SK-MEL-5 (cell line): ENCODE data around the gene TCF4. TPM values are rescaled to one million over a fixed set of nuclear protein-coding genes. Genes with fewer than 3 reads are reported as not detected.
A peak's percentile ranks its signal among the peaks of the same experiment; 100 is the strongest.

Experiments
- DNase-seq: peaks from one replicate; pipeline ENCODE4 v3.0.0-alpha.2; 2016; ENCODE audit warnings: low read depth, low spot score
- in situ Hi-C: cut with HindIII; loops from 2 replicates; pipeline ENCODE4 v1.10.0; 2016; ENCODE audit warnings: low sequenced_read_pairs, high pct_unique_total_duplicates, low pct_unique_long_range_greater_than_20kb
- total RNA-seq: library from RNA; depleted of rRNA; stranded (reverse); fragments of >200 nt; shearing (Covaris generic); gene quantifications from 2 replicates; pipeline ENCODE4 v1.2.3, GENCODE V29; 2014

TCF4 gene
- total RNA-seq, 1 experiment from 2014 or later, result 0.98 TPM

DNA sequence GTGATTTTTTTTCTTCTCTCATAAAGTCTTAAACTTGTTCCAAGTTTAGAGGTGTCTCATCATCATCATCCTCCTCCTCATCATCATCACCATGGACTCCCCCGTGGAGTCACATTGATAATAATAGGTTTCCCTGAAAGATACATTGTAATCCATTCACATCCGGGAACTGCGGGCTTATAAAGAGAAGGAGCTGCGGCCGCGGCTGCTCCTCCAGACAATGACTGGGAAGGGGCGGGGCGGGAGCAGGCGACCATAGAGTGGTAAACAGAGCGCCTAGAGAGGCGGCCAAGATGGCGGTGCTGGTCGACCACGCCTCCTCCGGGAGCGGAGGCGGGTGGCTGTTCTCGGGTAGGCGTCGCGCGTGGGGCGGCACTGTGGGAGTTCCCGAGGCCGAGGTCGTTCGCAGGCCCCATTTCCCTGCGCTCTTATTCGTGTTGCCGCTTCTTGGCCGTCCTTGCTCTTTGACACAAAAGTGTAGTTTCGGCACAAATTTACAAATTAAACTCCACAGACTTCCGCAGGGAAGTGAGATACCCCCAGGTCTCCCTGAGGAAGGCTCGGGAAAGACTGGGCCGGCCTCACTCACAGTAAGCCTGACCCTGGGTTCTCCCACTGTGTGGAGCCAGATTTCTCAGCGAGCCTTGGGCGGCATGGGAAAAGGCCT is 1.8 kb upstream of the TCF4 start:
- in situ Hi-C loops, result no loop called here

DNA sequence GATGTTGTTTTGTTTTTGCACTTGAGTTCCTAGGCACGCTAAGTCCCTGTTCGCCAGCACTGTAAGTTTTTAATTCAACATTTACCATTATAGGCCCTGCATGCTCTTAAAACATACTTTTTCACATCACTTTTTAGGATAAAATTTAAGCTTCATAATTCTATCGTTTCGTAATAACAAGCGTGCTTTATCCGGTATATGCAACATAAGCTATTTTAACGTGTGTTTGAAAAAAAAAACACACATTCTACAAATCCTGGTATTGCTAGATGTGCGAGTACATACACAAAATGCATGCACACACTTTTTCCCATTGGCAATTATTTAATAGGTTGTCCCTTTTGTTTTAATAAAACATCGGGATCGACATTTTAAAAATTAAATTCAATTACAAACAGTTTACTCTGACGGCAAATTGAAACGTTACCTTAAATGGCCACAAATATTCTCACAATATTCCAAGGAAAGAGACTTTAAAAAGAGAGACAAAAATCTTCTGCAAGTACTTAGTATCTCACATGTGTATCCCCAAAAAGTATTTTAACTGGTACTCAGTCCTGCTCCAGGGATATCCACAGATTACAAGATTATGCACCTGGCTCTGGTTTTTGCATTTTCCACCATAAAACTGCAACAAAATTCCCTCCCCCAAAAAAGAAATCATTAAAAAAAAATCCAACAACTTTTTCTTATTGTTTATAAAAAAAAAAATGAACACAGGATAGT is 1.0 kb upstream of the TCF4 start:
- in situ Hi-C loops, result no loop called here
- DNase-seq, result no peak

More for the DNA sequence above, 1.8 kb upstream of the TCF4 start:
- peak; percentile 74 for DNase-seq

DNA sequence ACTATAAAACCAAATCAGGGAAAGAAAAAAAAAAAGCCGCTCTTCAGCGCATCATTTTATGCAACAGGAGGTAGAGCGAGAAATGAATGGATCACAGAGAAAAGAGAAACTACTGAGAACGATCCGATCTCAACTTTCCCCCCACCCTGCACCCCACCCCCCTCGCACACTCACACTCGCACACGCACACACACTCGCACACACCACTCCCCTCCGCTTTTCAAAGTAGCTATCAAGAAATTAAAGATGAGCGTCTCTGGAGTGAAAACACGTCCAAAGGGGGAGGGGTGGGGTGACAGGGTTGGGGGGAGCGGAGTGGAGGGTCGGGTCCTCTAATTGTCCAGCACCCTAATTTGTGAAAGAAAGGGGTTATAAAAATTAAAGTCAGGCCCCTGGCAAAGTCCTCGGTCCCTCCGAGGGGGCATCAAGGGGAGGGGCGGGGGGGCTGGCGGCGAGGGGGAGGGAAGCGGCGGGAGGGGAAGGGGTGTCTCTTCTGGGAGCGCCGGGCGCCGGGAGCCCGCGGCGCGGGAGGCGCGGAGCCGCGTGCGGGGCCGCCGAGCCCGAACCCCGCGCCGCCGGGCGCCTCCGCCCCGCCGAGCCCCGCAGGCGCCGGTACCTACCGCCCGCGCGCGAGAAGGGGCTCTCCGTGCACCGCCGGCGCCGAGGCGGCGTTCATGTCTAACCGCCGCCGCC is 428 bp downstream of the TCF4 start:
- in situ Hi-C loops, result no loop called here
- DNase-seq, result peak; percentile 1

DNA sequence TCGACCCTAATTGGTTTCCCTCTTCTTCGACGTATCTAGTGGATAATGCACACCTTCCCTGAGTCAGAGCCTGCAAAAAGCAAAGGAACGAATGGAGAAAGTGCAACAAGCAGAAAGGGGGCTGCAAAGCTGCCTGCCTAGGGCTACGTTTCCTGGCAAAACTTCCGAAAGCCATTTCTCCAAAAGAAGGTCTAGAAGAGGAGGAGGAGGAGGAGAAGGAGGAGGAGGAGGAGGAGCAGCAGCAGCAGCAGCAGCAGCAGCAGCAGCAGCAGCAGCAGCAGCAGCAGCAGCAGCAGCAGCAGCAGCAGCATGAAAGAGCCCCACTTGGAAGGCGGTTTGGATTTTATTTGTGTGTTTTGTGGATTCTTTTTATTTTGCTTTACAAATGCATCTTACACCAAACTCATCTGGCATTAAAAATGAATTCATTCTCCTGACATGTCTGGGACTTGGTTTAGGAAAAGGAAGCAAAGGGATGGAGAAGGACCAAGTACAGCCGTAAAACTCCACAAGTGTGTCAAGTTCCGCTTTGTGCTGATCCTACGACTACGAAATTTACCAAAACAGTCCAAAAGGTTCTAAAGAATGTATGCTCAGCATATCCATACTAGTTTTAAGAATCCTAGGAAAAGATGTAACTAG is 2.0 kb downstream of the TCF4 start:
- in situ Hi-C loops, result no loop called here
- no peak for DNase-seq

DNA sequence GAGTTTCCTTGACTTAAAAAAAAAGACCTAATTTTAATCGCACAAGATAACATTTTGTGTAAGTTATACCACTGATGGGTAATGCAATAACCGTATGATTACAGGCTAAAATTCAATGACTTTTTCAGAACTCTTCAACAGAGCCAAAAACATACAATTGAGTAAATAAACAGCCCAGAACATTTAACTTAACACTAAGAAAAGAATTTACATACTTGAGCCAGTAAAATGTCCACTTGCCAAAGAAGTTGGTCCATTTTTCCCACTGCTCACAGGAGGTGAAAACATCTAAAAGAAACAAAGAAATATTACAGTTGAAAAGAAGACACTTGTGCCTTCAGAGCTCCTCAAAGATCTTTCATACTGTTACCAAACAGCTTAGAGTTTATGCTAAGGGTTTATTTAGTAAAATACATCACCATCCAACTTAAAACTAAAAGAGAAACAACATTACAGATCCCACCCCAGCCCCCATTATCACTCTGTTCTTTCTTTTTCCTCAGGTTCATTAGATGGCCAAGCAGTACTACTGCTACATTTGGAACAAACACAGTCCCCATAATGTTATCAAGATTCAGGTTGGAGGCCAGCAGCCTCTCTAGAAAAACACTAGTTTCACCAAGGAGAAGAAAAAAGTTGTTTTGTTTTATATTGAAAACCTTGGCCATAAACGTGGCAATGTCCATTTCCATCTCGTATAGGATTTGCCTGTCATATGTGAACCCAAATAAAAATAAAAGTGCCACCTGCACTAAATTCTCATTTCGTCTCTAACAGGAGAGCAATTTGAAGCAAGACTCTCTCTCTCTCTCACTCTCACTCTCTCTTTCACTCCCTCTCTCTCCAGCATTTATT is 2.7 kb downstream of the TCF4 start:
- in situ Hi-C loops, result no loop called here
- DNase-seq, result no peak

DNA sequence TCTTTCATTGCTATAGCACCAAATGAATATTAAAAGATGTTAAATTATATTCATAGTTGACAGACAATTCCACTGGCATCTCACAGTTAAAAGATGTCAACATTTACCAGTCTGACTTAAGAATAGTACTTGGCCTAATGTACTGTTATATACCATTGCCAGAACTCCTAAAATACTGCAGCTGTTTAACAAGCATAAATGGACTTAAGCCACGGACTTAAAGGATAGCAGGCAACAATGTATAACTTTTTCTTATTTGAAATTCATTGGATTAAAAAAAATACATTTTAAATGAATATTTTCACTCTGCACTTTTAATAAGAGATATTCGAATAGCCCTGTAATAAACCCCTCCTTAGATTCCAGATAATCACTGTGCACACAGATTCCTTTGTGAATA is 3.8 kb downstream of the TCF4 start:
- in situ Hi-C loops, result no loop called here
- no peak for DNase-seq

DNA sequence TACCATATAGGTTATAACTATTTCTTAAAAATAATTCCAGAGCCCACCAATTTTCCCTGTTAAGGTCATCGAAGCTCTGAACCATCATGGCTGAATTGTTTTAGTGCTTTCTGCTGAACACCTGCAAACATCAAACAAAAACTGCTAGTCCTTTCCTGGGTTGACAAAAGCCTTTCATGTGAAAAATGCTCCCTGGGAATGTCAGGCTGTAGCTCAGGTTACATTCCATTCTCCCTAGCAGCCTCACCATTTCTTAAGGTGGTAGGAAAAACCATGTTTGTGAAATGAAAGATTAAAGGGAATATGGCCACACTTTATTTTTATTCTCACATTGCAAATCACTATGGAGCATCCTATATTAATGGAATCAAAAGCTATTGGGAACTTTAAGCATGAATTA is 5.7 kb downstream of the TCF4 start:
- in situ Hi-C loops, result no loop called here
- no peak for DNase-seq

DNA sequence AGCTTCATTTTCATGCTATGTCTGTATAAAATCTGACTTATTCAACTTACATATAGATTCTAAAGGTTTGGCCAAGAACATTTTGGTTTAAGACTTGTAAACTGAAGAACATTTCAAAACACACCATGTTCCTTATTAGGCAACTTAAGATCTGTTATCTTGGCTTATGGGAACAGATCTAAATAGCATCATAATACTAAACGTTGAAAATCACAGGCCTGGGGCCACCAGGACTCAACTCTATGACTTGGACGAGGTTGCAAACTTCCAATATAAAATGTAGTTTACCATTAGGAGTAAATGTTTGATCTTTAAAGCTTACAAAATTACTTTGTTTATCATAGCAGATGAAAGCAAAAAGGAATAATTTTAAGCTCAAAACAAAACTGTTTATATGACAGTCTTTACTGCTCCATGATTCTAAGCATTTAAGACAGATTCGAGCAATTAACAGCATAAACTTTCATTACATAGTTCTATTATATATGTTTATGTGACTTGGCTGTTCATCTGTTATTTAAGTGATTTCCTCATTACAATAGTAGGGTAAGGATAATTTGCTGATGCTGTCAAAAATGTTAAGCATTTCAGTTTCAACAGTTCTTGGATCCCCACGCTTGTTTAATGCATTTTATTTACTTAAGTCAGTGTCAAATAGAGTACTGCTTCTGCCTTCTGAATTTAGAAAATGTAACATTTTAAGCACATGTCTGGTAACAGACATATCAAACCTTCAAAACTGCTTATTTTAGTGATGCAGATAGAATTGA is 8.3 kb downstream of the TCF4 start:
- in situ Hi-C loops, result no loop called here
- no peak for DNase-seq

DNA sequence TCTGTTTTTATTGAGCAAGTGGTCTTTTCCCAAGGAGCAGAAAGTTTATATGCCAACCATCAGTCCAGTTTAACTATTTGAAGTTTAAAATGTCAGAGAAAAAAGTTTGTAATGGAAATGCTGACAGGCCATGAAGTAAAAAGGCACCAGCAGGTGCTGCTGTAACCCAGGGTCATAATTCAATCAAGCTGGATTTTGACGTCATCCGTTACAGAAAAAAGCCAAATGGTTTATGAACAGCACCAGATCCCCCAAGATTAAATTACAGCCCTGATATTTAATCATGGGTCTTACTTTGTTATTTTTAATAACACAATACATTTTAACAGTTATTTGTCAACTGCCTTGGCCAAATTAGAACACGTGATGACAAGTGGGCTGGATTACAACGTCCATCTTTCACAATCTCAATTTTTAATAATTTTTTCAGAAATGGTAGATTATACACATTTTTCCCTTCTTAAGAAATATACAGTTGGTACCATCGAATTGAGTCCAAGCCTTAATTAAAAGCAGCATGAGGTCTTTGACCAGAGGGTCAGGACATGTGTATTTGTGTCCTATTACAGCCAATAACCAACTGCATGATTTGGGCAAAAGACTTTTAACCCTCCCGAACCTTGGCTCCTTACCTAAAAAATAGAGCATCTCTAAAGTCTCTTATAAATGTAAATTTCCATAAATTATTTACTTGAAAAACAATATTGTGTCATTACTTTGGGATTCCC is 10.0 kb downstream of the TCF4 start:
- DNase-seq, result peak; percentile 37
- in situ Hi-C loops, result no loop called here

DNA sequence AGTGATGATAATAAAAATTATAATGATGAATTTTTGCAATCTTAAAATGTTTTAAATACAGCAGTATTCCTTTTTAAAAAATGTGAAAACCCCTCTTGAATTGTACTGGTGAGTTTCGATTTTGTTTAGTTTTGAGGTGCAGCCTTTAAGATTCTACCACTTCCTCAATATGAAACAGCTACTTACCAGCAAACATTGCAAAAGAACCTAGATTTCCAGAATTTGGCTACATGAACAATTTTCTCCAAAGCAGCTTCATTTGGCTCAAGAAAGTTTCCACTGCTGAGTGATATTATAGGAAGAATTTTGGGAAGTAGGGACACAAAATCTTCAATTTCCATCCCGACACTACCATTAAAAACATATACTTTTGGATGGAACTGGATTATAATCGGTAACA is 12.0 kb downstream of the TCF4 start:
- DNase-seq, result no peak
- in situ Hi-C loops, result no loop called here

DNA sequence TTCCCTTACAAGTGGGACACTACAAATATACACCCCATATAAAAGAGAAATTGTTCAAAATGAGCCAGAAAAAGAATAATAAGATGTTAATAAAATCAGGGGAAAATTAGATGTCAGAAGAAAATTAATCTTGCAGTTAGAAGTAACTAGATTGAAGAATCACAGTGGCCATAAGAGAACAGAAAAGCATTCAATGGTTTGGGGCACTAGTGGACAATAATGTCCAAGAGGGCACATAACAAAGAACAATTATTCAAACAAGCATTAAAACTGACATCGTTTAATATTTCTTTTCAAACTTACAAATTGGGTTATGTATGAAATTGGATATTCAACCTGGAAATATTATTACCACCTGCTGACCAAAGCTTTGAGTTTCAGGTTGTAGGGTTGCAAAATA is 12.9 kb downstream of the TCF4 start:
- DNase-seq, result no peak
- in situ Hi-C loops, result no loop called here

DNA sequence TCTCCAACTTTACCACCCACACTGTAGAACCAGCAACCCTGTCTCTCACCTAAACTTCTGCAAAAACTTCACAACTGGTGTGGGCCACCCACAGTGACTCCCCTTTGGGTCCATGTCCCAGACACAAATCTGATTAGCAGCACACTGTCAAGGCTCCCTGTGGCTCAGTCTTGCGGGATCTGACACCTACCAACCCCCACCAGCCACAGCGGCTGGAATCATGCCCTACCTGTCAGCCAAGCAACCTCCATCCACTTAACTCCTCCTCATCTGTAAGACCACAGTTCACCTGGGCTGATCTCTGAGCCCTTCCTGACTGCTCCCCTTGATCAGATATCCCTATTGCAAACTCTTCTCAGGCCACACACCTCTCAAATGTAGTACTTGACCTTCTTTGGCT is 14.6 kb downstream of the TCF4 start:
- no peak for DNase-seq
- in situ Hi-C loops, result no loop called here

DNA sequence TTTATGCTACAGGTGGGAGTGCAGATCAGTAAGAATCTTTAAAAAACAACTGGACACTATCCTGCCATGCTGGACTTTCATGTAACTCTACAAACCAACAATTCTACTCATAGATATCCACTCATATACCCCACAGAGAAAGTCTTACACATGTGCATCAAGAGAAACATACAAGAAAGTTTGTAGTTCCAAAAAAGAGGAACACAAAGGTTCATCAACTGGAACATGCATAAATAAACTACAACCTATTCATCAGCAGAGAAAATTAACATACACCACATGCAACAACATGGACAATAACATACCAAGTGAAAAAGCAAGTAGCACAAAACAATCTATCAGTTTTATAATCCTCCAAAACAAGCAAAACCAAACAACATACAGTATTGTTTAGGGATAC is 17.0 kb downstream of the TCF4 start:
- in situ Hi-C loops, result no loop called here
- no peak for DNase-seq

DNA sequence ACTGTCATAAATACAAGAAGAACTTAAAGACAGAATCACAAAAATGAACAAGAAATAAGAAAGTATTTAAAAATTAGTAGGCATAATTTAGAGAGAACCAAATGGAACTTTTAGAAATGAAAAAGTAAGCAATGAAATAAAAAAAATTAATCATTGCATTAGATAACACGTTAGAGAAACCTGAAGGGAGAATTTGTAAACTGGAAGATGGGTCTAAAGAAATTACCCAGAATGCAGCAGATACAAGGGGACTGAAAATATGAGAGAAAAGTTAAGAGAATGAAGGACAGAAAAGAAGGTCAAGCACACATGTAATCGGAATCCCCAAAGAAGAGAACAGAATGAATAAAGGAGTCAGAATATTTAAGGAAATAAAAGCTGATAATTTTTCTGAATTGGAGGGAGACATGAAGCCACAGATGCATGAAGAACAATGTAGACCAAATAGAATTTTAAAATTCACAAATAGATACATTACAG is 21.5 kb downstream of the TCF4 start:
- no peak for DNase-seq
- in situ Hi-C loops, result no loop called here

DNA sequence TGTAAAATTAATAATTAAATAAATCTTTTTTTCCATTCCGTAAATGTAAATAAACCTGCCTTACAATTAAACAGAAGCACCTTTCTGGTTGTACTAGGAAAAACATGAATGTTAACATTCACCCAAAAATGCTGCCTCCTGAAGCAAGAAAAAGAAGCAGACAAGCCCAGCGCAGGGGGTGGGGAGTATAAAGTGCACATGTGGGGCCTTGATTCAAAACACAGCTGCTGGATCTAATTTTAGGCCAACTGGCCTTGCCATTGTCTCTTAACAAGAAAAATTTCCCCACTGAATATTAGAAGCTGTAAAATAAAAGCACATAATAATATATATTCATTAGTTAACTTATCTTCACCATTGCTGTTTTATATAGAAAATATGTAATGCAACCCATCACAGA is 28.3 kb downstream of the TCF4 start:
- in situ Hi-C loops, result no loop called here
- DNase-seq, result no peak

DNA sequence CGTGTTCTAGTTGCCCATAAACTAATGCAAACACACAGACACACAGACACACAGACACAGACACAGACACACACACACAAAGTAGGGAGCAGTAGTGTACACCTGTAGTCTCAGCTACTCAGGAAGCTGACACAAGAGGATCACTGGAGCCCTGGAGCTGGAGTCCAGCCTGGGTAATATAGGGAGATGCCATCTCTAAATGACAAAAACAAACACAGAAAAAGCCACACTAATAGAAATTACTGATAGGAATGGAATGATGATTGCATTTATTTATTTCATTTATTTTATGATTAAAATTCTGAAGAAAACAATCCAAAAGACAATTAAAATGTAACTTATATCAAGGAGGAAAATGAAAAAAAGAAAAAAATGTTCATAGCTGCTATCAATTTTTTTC is 30.8 kb downstream of the TCF4 start:
- in situ Hi-C loops, result no loop called here
- no peak for DNase-seq
